GM18517 (cell line): ENCODE measurements around the gene SAXO1.
"Not testable (repeated sequence)": the region's sequence is repeated elsewhere in the genome, so short reads cannot be mapped to it uniquely, and the experiment has no call there.

Experiments
- ATAC-seq: cut with Tn5 transposase; IDR thresholded peaks from one replicate; pipeline ENCODE4 v1.9.1; 2021; ENCODE audit warnings: mild to moderate bottlenecking, moderate library complexity; ENCODE audit not compliant: unreplicated experiment

SAXO1 gene

GRCh38 chr9:18971909-18972308, 61.1 kb downstream of the SAXO1 start:
- ATAC-seq: no peak

- no peak for ATAC-seq
Measured at GRCh38 chr9:18971404-18971803, 61.6 kb downstream of the SAXO1 start.

GRCh38 chr9:18970393-18970792, 62.6 kb downstream of the SAXO1 start:
- no peak for ATAC-seq

GRCh38 chr9:18969128-18969527, 63.9 kb downstream of the SAXO1 start:
- no peak for ATAC-seq

GRCh38 chr9:18955626-18956025, 77.4 kb downstream of the SAXO1 start:
- no peak for ATAC-seq

- ATAC-seq: no peak
Measured at GRCh38 chr9:18951936-18952335, 81.1 kb downstream of the SAXO1 start.

GRCh38 chr9:18947892-18948339, 85.1 kb downstream of the SAXO1 start:
- ATAC-seq: no peak

GRCh38 chr9:18942801-18943200, 90.2 kb downstream of the SAXO1 start:
- no peak for ATAC-seq

- ATAC-seq: no peak
Measured at GRCh38 chr9:18941060-18941740, 91.8 kb downstream of the SAXO1 start.

GRCh38 chr9:18939943-18940342, 93.1 kb downstream of the SAXO1 start:
- no peak for ATAC-seq

GRCh38 chr9:18936094-18936871, 96.7 kb downstream of the SAXO1 start:
- ATAC-seq: no peak

- no peak for ATAC-seq
Measured at GRCh38 chr9:18935541-18935940, 97.5 kb downstream of the SAXO1 start.

- not testable (repeated sequence) for ATAC-seq
Measured at GRCh38 chr9:18930611-18931010, 102.4 kb downstream of the SAXO1 start.

- no peak for ATAC-seq
Measured at GRCh38 chr9:18928711-18929110, 104.3 kb downstream of the SAXO1 start.

GRCh38 chr9:18926513-18926912, 106.5 kb downstream of the SAXO1 start:
- ATAC-seq: no peak

GRCh38 chr9:18925880-18926279, 107.1 kb downstream of the SAXO1 start:
- ATAC-seq: no peak

- ATAC-seq: no peak
Measured at GRCh38 chr9:18923671-18924430, 109.2 kb downstream of the SAXO1 start.

- no peak for ATAC-seq
Measured at GRCh38 chr9:18923167-18923566, 109.8 kb downstream of the SAXO1 start.

- no peak for ATAC-seq
Measured at GRCh38 chr9:18922161-18922885, 110.7 kb downstream of the SAXO1 start.

- ATAC-seq: no peak
Measured at GRCh38 chr9:18921366-18922075, 111.5 kb downstream of the SAXO1 start.
